Thymus (tissue), 11 donors: ENCODE results near the gene S100A12. TPM values are rescaled to one million over a fixed set of nuclear protein-coding genes. Genes with fewer than 3 reads are reported as not detected.
A peak's percentile ranks its signal among the peaks of the same experiment; 100 is the strongest.

Experiments used
- DNase-seq, 9 donors: peaks; one replicate each; pipeline ENCODE4 v3.0.0-alpha.2; 2013; ENCODE audit warnings: low spot score in 9 of 9, low read depth in 6 of 9, missing footprints in 1 of 9
- H3K27ac ChIP-seq, 2 donors: one replicate each; pipeline ENCODE4 v1.5.1; 2013; ENCODE audit warnings: control low read depth in 1 of 2, low read depth in 1 of 2, low read length in 1 of 2, mild to moderate bottlenecking in 1 of 2, moderate library complexity in 1 of 2
- H3K27me3 ChIP-seq, 2 donors: one replicate each; pipeline ENCODE4 v1.5.1; 2013; ENCODE audit warnings: low read length in 1 of 2; ENCODE audit not compliant: control insufficient read depth in 2 of 2, insufficient read depth in 1 of 2
- H3K36me3 ChIP-seq, 2 donors: one replicate each; pipeline ENCODE4 v1.5.1; 2013; ENCODE audit warnings: low read length in 1 of 2, mild to moderate bottlenecking in 1 of 2, moderate library complexity in 1 of 2; ENCODE audit not compliant: control insufficient read depth in 2 of 2, insufficient read depth in 2 of 2
- H3K4me1 ChIP-seq, 2 donors: one replicate each; pipeline ENCODE4 v1.5.1; 2013; ENCODE audit warnings: low read length in 2 of 2; ENCODE audit not compliant: control insufficient read depth in 2 of 2, insufficient read depth in 2 of 2
- H3K4me3 ChIP-seq, 2 donors: one replicate each; pipeline ENCODE4 v1.5.1; 2013; ENCODE audit warnings: low read length in 2 of 2, control low read depth in 1 of 2, mild to moderate bottlenecking in 1 of 2
- H3K9me3 ChIP-seq, 2 donors: one replicate each; pipeline ENCODE4 v1.5.1; 2013; ENCODE audit warnings: low read length in 1 of 2, mild to moderate bottlenecking in 1 of 2; ENCODE audit not compliant: control insufficient read depth in 2 of 2, insufficient read depth in 1 of 2
- WGBS: extraction: QIAGEN DNeasy Blood & Tissue Kit; methylation state at CpG from one replicate; pipeline ENCODE4 v1.1.7; 2013; 5-methylcytosine and 5-hydroxymethylcytosine counted together
- polyA plus RNA-seq: library from polyadenylated mRNA; stranded (reverse); fragments of 200-250 nt; gene quantifications from one replicate; pipeline ENCODE4 v1.2.3, GENCODE V29; 2013
- total RNA-seq: library from RNA; stranded (reverse); fragments of 120-200 nt; gene quantifications from one replicate; pipeline ENCODE4 v1.2.4, GENCODE V29; 2013
- donor health status: healthy.

S100A12 gene
- total and polyA plus RNA-seq, 2 donors, result 29.1 to 35.8 TPM

DNA sequence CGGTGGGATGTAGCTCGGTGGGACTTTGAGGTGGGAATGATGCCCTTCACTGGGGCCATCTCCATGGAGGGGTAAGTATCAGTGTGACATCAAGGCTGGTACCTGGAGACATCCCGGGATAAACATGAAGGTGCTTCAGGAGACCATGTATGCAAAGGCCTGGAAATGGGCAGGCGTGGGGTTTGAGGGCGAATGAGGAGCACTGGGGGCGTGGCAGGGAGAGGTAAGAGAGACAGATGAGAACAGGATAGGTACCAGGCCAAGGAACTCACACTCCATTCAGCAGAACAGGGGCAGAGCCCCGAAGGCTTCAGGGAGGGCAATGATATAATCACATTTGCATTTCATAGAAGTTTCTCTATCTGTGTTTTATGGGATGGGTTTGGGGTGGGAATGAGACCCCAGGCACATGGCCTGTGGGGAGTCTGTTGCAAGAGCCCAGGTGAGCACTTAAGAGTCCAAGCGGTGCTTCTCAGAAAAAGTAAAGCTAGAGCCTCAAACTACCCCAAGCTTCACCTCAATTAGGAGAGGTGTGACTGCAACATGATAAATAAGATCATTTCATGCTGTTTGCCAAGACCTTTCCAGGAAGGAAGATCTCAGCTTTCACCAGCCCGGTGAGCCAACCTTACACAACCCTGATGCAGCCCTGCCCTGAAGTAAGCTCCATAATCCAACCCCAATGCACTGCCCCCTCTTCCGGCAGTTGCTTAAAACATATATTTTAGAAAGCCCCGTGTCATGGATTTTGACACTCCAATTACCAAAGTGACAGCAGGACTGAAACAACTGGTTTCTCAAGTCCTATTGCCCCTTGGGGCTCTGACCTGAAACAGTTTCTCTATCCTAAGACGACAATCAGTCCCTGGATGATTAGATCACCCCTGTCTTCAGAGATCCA, 10.4 kb downstream of the S100A12 start:
- Histone ChIP-seq H3K9me3 (no peaks in the 10 kb centered on the region), H3K4me1 (peaks cover 0 to 20% of the 10 kb centered on the region in 2 donors), H3K27me3 (no peaks in the 10 kb centered on the region), H3K4me3 (no peak overlapping the region), H3K36me3 (no peaks in the 10 kb centered on the region), H3K27ac (peak overlapping the region in 1 of 2 donors; percentile 68)
- peak in 1 of 9 donors; percentile 37 for DNase-seq
- WGBS, result 89% methylated on average over 12 of the region's 12 CpGs

DNA sequence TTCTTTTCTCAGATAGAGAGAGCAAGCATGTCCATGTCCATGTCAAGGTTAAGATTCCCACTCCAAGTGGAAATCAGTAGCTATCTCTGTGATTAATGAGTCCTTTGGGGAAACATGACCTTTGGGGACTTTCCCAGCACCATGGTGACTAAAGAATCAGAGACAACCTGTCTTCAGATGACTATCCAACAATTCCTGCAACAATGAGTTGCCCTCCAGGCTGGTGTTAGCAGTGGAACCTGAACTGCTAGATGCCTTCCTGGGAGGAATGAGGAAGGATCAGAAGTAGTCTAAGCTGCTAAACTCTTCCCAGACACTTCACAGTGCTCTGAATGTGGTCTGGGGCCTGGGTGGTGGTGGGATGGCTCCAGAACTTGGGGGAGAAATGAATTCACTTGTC, 11.3 kb downstream of the S100A12 start:
- no peaks in the 10 kb centered on the region for H3K36me3 ChIP-seq

DNA sequence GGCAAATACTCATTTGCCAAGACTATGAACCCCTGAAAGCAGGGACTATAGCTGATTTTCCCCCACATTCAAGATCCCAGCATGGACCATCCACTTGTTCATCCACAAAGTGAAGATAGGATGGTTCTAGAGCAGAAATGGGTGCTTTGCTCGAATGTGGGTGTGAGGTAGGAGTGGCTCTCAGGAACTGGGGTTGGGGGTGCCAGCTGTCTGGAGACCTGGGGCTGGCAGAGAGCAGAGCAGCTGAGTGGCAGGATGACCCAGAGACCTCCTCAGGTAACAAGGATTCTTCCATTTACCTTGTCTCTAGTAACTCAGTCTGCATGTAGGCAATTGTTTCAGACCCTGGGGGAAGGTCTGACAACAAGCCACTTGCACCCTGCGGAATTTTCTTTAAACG, 11.8 kb downstream of the S100A12 start:
- no peak overlapping the region for H3K4me3 ChIP-seq
- no peaks in the 10 kb centered on the region for H3K36me3 ChIP-seq
- H3K9me3 ChIP-seq, result no peaks in the 10 kb centered on the region
- peaks cover 0 to 20% of the 10 kb centered on the region in 2 donors for H3K4me1 ChIP-seq
- 93% methylated on average over 3 of the region's 3 CpGs for WGBS
- H3K27ac ChIP-seq, result no peak overlapping the region
- no peak for DNase-seq
- H3K27me3 ChIP-seq, result no peaks in the 10 kb centered on the region

More for the DNA sequence above, 11.3 kb downstream of the S100A12 start:
- H3K4me3 ChIP-seq, result no peak overlapping the region
- peak overlapping the region in 1 of 2 donors; percentile 57 for H3K27ac ChIP-seq
- no peaks in the 10 kb centered on the region for H3K9me3 ChIP-seq
- no peaks in the 10 kb centered on the region for H3K27me3 ChIP-seq
- DNase-seq, result no peak
- H3K4me1 ChIP-seq, result peaks cover 0 to 20% of the 10 kb centered on the region in 2 donors

DNA sequence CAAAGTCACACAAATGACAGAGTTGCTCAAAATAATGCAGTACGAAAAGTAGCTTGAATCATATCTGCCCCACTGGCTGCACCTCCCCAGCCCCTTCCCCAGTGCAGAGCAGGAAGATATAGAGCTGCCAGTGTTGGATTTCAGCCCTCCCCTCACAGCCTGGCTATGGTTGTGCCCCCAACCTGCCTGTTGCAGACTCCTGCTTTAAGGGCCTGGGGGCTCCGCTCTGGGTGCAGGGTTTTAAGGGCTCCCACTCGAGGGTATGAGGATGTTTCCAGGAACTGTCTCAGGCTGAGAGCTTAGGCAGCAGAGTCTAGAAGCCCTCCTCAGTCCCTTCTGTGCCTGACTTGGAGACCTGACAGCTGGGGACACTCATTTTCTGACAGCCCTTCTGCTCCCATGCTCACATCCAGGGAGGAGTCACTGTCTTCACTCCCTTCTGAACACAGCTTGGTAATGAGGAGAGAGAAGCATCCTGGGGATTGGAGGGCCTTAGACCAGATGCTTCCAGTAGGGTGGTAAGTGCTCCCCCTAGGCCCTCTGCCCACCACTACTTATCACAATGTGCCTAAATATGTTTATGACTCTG, 13.1 kb downstream of the S100A12 start:
- H3K4me1 ChIP-seq, result peaks cover 0 to 27% of the 10 kb centered on the region in 2 donors
- no peak for DNase-seq
- H3K27me3 ChIP-seq, result no peaks in the 10 kb centered on the region
- 92% methylated on average over 3 of the region's 3 CpGs for WGBS
- no peaks in the 10 kb centered on the region for H3K9me3 ChIP-seq
- H3K36me3 ChIP-seq, result no peaks in the 10 kb centered on the region
- H3K4me3 ChIP-seq, result no peak overlapping the region
- H3K27ac ChIP-seq, result no peak overlapping the region

DNA sequence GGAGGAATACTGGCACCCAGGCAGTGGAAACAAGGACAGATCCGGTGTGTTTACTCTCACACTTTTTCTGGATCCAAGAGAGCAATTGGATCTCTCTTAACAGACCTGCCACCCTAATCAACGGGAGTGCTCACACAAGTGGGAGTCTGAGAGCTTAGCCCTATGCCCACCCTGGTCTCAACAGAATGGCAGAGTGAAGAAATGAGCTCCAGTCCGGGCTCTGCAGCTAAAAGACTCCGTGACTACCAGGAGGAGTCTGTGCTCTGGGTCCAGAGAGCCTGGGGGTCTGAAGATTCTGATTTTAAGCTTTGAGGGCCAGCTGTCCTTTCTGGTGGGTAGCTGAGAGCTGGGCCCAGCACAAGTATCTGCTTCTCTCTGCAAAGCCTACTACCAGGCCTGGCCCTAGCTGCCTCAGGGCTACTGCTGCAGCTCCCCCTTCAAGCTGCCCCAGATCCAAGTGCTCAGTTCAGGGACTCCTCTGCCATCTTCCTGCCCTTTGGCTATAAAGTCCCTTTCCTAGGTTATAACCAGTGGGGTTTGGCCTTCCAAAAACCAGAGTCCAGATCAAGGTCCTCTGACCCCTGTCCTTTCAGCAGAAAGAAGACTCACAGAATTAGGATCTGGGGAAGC, 13.8 kb downstream of the S100A12 start:
- Histone ChIP-seq H3K4me3 (no peak overlapping the region), H3K27me3 (no peaks in the 10 kb centered on the region), H3K27ac (no peak overlapping the region), H3K9me3 (no peaks in the 10 kb centered on the region), H3K4me1 (peaks cover 0 to 29% of the 10 kb centered on the region in 2 donors), H3K36me3 (no peaks in the 10 kb centered on the region)
- whole genome bisulfite sequencing, result 93% methylated on average over 4 of the region's 4 CpGs
- no peak for DNase-seq

DNA sequence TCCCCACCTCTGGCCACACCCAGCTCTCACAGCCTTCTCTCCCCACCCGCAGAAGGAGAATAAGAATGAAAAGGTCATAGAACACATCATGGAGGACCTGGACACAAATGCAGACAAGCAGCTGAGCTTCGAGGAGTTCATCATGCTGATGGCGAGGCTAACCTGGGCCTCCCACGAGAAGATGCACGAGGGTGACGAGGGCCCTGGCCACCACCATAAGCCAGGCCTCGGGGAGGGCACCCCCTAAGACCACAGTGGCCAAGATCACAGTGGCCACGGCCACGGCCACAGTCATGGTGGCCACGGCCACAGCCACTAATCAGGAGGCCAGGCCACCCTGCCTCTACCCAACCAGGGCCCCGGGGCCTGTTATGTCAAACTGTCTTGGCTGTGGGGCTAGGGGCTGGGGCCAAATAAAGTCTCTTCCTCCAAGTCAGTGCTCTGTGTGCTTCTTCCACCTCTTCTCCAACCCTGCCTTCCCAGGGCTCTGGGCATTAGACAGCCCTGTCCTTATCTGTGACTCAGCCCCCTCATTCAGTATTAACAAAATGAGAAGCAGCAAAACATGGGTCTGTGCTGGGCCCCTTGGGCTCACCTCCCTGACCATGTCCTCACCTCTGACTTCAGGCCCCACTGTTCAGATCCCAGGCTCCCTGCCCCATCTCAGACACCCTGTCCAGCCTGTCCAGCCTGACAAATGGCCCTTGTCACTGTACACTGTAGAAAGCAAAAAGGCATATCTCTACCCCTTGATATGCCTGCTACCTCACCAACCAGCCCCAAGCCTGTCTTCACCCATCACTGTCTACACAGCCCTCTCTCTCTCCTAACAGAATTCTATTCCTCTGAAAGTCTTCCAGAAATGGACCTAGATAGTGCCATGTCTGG, 14.6 kb downstream of the S100A12 start:
- Histone ChIP-seq H3K27me3 (no peaks in the 10 kb centered on the region), H3K27ac (no peak overlapping the region), H3K4me1 (peaks cover 0 to 29% of the 10 kb centered on the region in 2 donors), H3K4me3 (no peak overlapping the region), H3K36me3 (no peaks in the 10 kb centered on the region), H3K9me3 (no peaks in the 10 kb centered on the region)
- WGBS, result 96% methylated on average over 11 of the region's 11 CpGs
- DNase-seq, result no peak

DNA sequence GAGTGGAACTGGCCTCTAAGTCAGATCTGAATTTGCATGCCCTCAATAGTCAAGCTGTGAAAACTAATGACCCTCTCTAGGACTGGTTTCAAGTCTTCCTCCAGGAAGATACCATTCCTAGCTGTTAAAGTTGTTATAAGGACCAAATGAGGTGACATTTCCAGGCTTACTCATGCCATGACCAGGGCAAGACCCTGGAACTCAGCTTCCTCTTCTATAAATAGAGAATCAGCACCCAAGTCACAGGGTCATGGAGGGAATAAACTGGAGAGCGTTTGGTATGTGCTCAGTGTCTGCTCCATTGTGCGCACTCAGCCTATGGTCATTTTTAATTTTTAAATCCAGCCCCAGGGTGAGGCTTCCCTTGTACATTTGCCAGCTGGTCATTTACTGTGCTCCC, 15.2 kb downstream of the S100A12 start:
- Histone ChIP-seq H3K27ac (no peak overlapping the region), H3K27me3 (no peaks in the 10 kb centered on the region), H3K4me3 (no peak overlapping the region), H3K36me3 (no peaks in the 10 kb centered on the region), H3K9me3 (no peaks in the 10 kb centered on the region), H3K4me1 (peaks cover 0 to 26% of the 10 kb centered on the region in 2 donors)
- DNase-seq, result no peak
- WGBS, result 97% methylated on average over 2 of the region's 2 CpGs

DNA sequence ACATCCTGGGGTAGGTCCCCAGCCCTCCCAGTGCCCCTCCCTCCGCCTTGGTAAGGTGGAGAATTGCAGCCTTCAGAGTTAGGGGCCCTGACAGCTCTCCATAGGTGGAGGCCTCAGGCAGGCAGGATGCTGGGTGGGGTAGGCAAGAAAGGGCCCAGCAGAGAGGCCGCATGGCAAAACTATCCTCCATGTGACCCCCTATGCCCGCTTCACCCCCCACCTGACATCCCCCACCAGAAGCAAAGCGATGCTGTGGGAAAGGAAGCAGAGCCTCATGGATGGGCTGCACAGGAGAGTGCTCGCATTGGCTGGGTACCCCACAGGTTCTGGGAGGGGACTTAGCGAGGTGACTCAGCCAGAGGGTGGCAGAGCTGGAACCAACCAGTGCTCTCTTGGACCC, 16.2 kb downstream of the S100A12 start:
- WGBS, result 94% methylated on average over 6 of the region's 6 CpGs
- H3K27ac ChIP-seq, result no peak overlapping the region
- no peak for DNase-seq
- H3K4me1 ChIP-seq, result peaks cover 0 to 20% of the 10 kb centered on the region in 2 donors
- no peaks in the 10 kb centered on the region for H3K36me3 ChIP-seq
- H3K4me3 ChIP-seq, result no peak overlapping the region
- H3K9me3 ChIP-seq, result no peaks in the 10 kb centered on the region
- H3K27me3 ChIP-seq, result no peaks in the 10 kb centered on the region
